ENCODE results near the gene SHISA4. TPM values are rescaled to one million over a fixed set of nuclear protein-coding genes. Genes with fewer than 3 reads are reported as not detected.

SHISA4 gene
- total RNA-seq, 4 donors from 2014 or later: 13.9 to 29.7 (median 15.9) TPM

- no peak for TF ChIP-seq CTCF (IDR thresholded peaks at IDR 0.05; ENCODE audit: low read depth)
Measured at GRCh38 chr1:201918343-201918742, 29.6 kb downstream of the SHISA4 start.

GRCh38 chr1:201921952-201922558, 33.4 kb downstream of the SHISA4 start:
- no peak for TF ChIP-seq CTCF (IDR thresholded peaks at IDR 0.05; ENCODE audit: low read depth)

- no peak for TF ChIP-seq CTCF (IDR thresholded peaks at IDR 0.05; ENCODE audit: low read depth)
Measured at GRCh38 chr1:201925301-201925567, 36.5 kb downstream of the SHISA4 start.

GRCh38 chr1:201925981-201926645, 37.4 kb downstream of the SHISA4 start:
- no peak for TF ChIP-seq CTCF (IDR thresholded peaks at IDR 0.05; ENCODE audit: low read depth)

- TF ChIP-seq CTCF (IDR thresholded peaks at IDR 0.05; ENCODE audit: low read depth): no peak
Measured at GRCh38 chr1:201928266-201928665, 39.6 kb downstream of the SHISA4 start.

- TF ChIP-seq CTCF (IDR thresholded peaks at IDR 0.05; ENCODE audit: low read depth): no peak
Measured at GRCh38 chr1:201930137-201930536, 41.4 kb downstream of the SHISA4 start.

- TF ChIP-seq CTCF (IDR thresholded peaks at IDR 0.05; ENCODE audit: low read depth): no peak
Measured at GRCh38 chr1:201930803-201931202, 42.1 kb downstream of the SHISA4 start.
